Stimulated activated CD8-positive, alpha-beta memory T cell treated with anti-CD3 and anti-CD28 coated beads, Interleukin-12 subunit alpha, Interleukin-12 subunit beta, amount 100 ng/mL, for 24 hours (primary cell): Measurements from ENCODE around the gene SLC7A6.

Source experiments
- DNase-seq: peaks from one replicate; pipeline ENCODE4 v3.0.0-alpha.2; 2020; ENCODE audit errors: extremely low read depth

Gene SLC7A6

GRCh38 chr16:68235108-68235886 is 29.0 kb upstream of the SLC7A6 start:
- DNase-seq: no peak

DNA sequence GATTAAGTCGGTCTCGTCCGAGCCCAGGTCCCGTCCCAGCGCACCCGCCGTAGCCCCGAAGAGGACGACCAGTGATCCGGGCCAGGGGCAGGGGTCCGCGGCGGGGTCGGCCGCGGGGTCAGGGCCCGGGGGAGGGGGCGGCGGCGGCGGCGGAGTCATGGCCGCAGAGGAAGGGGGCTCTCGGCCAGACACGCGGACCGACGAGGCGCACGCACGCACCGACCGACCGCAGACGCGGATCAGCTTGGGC is 28.5 kb upstream of the SLC7A6 start, which contains the start of gene ESRP2:
TSS of gene ESRP2 (minus strand) at position 241 of the 250 bp plus-strand sequence. CDS start at position 159, 82 bp downstream.
- DNase-seq: no peak

GRCh38 chr16:68236137-68236825 is 28.0 kb upstream of the SLC7A6 start:
- DNase-seq: no peak

GRCh38 chr16:68236826-68237242 is 27.5 kb upstream of the SLC7A6 start:
- no peak for DNase-seq

DNA sequence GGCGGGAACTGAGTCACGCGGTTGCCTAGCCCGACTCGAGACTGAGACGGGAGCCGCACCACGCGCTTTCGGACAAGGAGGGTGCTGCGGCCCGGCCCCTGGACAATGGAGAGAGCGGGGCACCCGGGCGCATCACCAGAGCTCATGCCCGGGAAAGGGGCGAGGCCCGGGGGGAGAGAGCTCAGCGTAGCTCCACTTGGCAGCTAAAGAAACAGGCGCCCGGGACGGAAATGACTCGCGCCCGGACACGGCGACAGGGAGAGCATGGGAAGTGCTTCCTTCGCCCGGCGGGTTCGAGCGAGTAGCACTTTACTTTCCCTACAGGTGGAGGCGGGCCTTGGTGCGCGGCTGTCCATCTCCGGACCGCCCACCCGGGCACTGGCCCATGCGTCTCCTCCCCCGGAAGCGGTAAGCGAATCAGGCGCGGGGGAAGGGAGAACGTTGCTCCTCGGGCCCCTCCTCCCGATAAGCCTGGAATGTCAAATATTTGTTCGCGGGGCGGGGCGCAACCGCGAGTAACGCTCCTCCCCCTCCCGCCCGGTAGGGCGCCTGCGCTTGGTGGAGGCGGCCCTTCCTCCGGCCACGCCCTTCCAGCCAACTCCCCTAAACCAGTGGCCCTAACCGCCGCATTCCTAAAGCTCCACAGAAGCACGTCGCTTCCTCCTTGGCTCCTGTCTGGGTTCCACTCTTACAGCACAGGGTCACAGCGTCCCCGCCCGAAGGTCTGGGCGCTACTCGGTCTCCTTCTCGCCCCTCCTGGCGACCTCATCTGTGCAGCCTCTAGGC is 26.9 kb upstream of the SLC7A6 start:
- DNase-seq: peak; percentile 75

- no peak for DNase-seq
Observed at GRCh38 chr16:68238029-68238345, 26.3 kb upstream of the SLC7A6 start.

GRCh38 chr16:68242085-68242484 is 22.2 kb upstream of the SLC7A6 start:
- no peak for DNase-seq

GRCh38 chr16:68242926-68243858 is 21.1 kb upstream of the SLC7A6 start:
- DNase-seq: no peak

- no peak for DNase-seq
Observed at GRCh38 chr16:68244481-68244902, 19.8 kb upstream of the SLC7A6 start.

DNA sequence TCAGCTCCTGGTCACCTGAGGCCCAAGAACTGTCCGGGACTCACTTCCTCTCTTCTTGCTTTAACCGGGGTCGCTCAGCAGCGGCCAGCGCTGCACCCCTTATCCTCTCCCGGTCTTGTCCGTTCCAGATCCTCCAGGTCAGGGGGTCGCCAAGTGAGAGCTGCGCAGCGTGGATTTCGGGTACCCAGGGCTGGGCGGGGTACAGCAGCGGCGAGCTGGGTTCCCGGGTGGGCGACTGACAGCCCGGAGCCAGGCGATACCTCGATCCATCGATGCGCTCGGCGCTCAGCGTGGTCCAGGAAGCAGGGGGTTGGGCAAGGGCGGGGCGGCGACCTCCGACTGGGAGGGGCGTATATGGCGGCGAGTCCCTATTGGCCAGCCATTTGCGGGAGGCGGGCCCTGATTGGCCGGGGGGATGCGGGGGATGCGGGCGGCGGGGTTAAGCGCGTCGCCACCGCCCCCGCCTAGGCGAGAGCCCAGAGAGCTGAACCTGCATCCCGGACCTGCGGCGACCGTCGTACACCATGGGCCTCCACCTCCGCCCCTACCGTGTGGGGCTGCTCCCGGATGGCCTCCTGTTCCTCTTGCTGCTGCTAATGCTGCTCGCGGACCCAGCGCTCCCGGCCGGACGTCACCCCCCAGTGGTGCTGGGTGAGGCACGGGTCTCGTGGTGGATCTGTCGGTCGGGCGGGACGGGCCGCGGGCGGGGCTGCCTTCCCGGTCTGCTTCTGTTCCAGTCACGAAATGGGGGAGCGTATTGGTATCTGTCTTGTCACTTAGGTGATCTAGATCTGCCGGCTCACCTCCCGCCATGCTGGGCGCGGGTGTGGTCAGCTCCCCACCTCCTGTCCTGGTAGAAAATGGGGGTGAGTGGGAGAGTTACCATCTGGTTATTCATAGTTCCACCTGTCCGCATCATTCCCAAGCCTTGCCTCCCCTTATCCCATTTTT is 19.1 kb upstream of the SLC7A6 start, which contains the start of gene PLA2G15:
TSS of gene PLA2G15 (plus strand) at position 471 of the 951 bp plus-strand sequence. CDS start at position 525, 54 bp downstream.
- peak; percentile 93 for DNase-seq

GRCh38 chr16:68246121-68246520 is 18.2 kb upstream of the SLC7A6 start:
- no peak for DNase-seq

DNA sequence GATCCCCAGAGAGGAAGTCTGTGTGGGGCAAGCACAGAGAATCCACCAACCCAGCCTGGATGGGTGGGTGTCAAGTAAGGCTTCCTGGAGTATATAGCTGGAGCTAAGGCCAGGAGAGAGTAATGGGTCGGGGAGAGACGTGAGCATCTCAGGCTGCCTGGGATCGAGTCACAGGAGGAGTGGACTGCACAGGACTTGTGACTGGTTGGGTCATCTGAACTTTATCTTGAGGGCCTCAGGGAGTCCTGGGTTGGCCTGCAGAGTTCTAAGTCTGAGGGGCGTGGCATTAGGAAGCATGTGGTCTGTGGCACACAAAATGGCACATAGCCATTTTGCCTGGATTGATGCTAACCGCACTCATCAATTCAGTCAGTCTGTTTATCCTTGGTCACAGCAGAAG is 17.7 kb upstream of the SLC7A6 start:
- no peak for DNase-seq

- DNase-seq: no peak
Observed at GRCh38 chr16:68247400-68247799, 16.9 kb upstream of the SLC7A6 start.

DNA sequence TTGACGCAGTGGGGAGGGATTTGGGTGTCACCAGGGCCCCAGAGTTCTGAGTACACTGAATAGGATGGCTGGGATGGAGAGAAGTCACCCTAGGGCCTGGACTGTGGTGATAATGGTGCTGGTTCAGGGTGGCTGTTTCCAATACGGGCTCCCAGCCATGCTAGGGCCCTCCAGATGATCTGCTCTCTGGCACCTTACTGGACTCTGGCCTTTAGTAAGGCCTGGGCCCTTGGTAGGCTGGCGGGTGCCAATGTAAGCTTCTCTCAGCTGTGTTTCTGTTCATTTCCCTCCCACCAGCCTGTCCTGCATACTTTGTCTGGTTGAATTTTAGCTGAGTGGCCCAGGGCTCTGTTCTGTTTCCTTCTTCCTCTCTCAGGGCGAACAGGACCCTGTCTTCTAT is 16.4 kb upstream of the SLC7A6 start:
- DNase-seq: no peak

DNA sequence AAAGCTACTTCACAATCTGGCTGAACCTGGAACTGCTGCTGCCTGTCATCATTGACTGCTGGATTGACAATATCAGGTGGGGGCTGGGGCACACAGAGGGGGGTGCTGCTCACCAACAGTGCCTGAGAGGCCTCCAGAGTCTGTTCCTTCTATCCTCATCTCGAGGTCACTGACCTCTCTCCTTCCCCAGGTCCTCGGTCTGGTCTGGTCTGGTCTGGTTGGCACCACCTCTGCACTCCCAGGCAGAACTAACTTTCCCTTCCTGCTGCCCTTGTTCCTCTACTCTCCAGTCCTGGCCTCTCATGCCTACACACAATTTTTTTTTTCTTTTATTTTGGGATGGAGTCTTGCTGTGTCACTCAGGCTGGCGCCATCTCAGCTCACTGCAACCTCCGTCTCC is 15.0 kb upstream of the SLC7A6 start:
- no peak for DNase-seq

- DNase-seq: no peak
Observed at GRCh38 chr16:68250951-68251350, 13.4 kb upstream of the SLC7A6 start.

DNA sequence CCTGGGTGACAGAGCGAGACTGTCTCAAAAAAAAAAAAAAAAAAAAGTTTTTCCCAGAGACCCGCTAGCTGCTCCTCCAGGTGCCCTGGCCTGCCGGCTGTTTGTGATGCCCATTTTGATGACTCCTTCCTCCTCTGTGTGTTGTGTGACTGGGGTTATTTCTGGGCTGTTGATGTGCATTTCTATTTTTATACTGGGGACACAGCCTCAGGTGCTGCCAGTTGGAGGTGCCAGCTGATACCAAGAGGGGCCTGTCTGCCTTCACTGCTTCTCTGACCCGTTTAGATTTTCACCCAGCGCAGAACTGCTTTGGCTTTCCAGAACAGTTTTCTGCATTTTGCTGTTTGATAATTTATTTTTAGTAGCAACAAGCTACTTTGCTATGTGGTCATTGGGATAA is 12.5 kb upstream of the SLC7A6 start:
- DNase-seq: no peak

DNA sequence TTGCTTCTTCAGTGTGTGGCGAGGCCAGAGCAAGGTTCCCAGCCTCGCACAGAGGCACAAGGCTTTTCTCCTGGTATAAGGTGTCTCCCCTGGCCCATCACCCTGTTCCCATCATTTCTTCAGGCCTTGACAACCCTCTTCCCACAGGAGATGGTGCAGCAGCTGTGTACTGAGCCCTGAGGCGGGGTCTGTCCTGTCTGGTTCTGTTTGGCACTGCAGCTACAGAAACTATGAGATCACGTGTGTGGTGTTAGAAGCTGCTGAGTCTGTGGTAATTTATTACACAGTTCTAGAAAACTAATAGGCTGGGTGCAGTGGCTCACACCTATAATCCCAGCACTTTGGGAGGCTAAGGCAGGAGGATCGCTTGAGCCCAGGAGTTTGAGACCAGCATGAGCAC is 11.9 kb upstream of the SLC7A6 start:
- no peak for DNase-seq

- no peak for DNase-seq
Observed at GRCh38 chr16:68253721-68254120, 10.6 kb upstream of the SLC7A6 start.

GRCh38 chr16:68255712-68256111 is 8.6 kb upstream of the SLC7A6 start:
- no peak for DNase-seq
